Osteoblast (primary cell): ENCODE measurements around the gene PMFBP1. TPM values are rescaled to one million over a fixed set of nuclear protein-coding genes. Genes with fewer than 3 reads are reported as not detected.
A peak's percentile ranks its signal among the peaks of the same experiment; 100 is the strongest.

Experiments
- DNase-seq: peaks from one replicate; pipeline ENCODE4 v3.0.0; 2011; ENCODE audit warnings: low spot score, mixed read lengths; ENCODE audit not compliant: insufficient read length; ENCODE audit errors: missing footprints
- H2AFZ ChIP-seq: 2 replicates; pipeline ENCODE4 v1.6.0; 2011; ENCODE audit warnings: mild to moderate bottlenecking, low read length
- H3K27ac ChIP-seq: 2 replicates; pipeline ENCODE4 v1.5.1; 2011; ENCODE audit warnings: mild to moderate bottlenecking, low read depth, low read length, moderate library complexity
- H3K27me3 ChIP-seq: 2 replicates; pipeline ENCODE4 v1.6.0; 2012; ENCODE audit warnings: mild to moderate bottlenecking, control low read depth, inconsistent platforms, low read length, moderate library complexity; ENCODE audit not compliant: insufficient read depth
- H3K36me3 ChIP-seq: 2 replicates; pipeline ENCODE4 v1.5.1; 2011; ENCODE audit warnings: mild to moderate bottlenecking, low read length, control low read depth, moderate library complexity; ENCODE audit not compliant: insufficient read depth
- H3K4me1 ChIP-seq: 2 replicates; pipeline ENCODE4 v1.5.1; 2011; ENCODE audit warnings: mild to moderate bottlenecking, low read length, control low read depth, moderate library complexity; ENCODE audit not compliant: insufficient read depth
- H3K4me2 ChIP-seq: 2 replicates; pipeline ENCODE4 v1.6.0; 2011; ENCODE audit warnings: mild to moderate bottlenecking, low read length; ENCODE audit not compliant: insufficient read depth
- H3K4me3 ChIP-seq: fragments of 200-600 bp; sonication (generic); 3 replicates; pipeline ENCODE4 v1.5.1; 2012; ENCODE audit warnings: mild to moderate bottlenecking, low read length, inconsistent platforms; ENCODE audit not compliant: insufficient read depth
- H3K79me2 ChIP-seq: 2 replicates; pipeline ENCODE4 v1.6.0; 2012; ENCODE audit warnings: mild to moderate bottlenecking, low read length, control low read depth, inconsistent platforms; ENCODE audit not compliant: insufficient read depth
- H3K9me3 ChIP-seq: 2 replicates; pipeline ENCODE4 v1.5.1; 2011; ENCODE audit warnings: low read depth, low read length, control low read depth
- H4K20me1 ChIP-seq: 2 replicates; pipeline ENCODE4 v1.6.0; 2012; ENCODE audit warnings: mild to moderate bottlenecking, low read length, control low read depth; ENCODE audit not compliant: insufficient read depth
- total RNA-seq: library from RNA; depleted of rRNA; stranded (reverse); fragments of >200 nt; gene quantifications from 2 replicates; pipeline ENCODE4 v1.2.3, GENCODE V29; 2012
- TF ChIP-seq, protein P1 (sequence below): IDR thresholded peaks from 2 replicates; pipeline ENCODE4 v1.5.1; 2011; ENCODE audit warnings: mild to moderate bottlenecking, low read depth, low read length, moderate library complexity; ENCODE audit errors: extremely low read depth

The PMFBP1 gene, protein sequence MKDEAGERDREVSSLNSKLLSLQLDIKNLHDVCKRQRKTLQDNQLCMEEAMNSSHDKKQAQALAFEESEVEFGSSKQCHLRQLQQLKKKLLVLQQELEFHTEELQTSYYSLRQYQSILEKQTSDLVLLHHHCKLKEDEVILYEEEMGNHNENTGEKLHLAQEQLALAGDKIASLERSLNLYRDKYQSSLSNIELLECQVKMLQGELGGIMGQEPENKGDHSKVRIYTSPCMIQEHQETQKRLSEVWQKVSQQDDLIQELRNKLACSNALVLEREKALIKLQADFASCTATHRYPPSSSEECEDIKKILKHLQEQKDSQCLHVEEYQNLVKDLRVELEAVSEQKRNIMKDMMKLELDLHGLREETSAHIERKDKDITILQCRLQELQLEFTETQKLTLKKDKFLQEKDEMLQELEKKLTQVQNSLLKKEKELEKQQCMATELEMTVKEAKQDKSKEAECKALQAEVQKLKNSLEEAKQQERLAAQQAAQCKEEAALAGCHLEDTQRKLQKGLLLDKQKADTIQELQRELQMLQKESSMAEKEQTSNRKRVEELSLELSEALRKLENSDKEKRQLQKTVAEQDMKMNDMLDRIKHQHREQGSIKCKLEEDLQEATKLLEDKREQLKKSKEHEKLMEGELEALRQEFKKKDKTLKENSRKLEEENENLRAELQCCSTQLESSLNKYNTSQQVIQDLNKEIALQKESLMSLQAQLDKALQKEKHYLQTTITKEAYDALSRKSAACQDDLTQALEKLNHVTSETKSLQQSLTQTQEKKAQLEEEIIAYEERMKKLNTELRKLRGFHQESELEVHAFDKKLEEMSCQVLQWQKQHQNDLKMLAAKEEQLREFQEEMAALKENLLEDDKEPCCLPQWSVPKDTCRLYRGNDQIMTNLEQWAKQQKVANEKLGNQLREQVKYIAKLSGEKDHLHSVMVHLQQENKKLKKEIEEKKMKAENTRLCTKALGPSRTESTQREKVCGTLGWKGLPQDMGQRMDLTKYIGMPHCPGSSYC
- total RNA-seq: under 0.01 and 0.59 TPM in 2 replicates

DNA sequence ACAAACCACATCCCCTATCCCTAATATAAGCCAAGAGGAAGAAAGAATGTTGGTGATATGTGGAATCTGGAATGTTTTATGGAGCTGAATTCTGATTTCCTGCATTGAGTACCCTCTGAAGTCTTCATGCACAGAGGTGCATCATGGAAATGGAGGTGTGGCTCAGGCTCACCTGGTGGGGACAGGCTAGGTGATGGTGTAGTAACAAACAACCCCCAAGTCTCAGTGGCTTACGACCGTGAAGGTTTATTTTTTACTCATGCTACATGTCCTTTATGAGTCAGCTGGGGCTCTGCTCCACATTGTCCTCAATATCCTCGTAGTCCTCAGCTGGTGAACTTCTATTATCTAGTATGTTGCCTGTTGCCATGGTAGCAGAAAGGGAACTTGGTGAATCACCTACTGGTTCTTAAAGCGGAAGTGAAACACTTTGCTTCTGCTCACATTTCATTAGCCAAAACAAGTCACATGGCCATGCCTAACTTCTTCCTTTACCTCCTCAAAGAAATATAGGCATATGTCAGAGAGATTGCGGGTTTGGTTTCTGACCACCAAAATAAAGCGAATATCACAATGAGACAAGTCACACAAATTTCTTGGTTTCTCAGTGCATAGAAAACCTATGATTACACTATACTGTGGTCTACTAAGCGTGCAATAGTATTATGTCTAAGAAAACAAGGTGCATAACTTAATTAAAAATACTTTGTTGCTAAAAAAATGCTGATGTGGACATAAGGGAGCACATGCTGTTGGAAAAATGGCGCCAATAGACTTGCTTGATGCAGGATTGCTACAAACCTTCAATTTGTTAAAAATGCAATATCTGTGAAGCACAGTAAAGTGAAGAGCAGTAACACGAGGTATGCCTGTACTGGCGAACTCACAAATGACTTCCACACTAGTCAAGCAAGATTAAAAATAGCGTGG, at the start of gene PMFBP1:
PMFBP1 (minus strand) TSS at position 51 of the 930 bp plus-strand sequence. CDS start 947 bp downstream, outside the sequence.
- Histone ChIP-seq H3K27ac (no peak within 1 kb of the TSS), H3K4me3 (no peak within 1 kb of the TSS), H3K9me3 (no peaks in the 10 kb centered on the region), H3K79me2 (no peaks in the 10 kb centered on the region), H3K36me3 (no peaks in the 10 kb centered on the region), H4K20me1 (no peaks in the 10 kb centered on the region), H3K27me3 (no peaks in the 10 kb centered on the region), H3K4me2 (no peak within 1 kb of the TSS), H2AFZ (no peak within 1 kb of the TSS), H3K4me1 (no peaks in the 10 kb centered on the region)
- TF ChIP-seq, protein P1, sequence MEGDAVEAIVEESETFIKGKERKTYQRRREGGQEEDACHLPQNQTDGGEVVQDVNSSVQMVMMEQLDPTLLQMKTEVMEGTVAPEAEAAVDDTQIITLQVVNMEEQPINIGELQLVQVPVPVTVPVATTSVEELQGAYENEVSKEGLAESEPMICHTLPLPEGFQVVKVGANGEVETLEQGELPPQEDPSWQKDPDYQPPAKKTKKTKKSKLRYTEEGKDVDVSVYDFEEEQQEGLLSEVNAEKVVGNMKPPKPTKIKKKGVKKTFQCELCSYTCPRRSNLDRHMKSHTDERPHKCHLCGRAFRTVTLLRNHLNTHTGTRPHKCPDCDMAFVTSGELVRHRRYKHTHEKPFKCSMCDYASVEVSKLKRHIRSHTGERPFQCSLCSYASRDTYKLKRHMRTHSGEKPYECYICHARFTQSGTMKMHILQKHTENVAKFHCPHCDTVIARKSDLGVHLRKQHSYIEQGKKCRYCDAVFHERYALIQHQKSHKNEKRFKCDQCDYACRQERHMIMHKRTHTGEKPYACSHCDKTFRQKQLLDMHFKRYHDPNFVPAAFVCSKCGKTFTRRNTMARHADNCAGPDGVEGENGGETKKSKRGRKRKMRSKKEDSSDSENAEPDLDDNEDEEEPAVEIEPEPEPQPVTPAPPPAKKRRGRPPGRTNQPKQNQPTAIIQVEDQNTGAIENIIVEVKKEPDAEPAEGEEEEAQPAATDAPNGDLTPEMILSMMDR: no peak
- DNase-seq: no peak

DNA sequence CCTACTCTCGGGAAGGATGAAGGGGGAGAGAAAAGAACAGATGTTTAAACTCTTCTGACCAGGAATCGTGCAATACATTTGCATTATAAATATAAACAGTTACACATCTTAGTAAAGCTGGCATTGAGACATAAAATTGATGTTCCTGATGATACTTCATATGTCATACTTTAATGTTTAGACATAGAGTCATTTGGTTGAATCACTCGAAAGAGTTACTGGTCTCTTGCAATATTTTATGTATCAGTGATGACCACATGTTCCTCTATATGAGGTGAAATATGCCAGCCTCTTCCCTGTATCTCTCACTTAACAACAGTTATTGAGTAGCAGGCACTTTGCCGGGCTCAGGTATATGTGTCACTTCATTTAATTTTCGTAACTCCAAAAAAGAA, 49.7 kb upstream of the PMFBP1 start:
- no peaks in the 10 kb centered on the region for H3K4me1 ChIP-seq
- no peak overlapping the region for H3K4me3 ChIP-seq
- H3K27me3 ChIP-seq: no peaks in the 10 kb centered on the region
- H3K27ac ChIP-seq: no peak overlapping the region
- no peaks in the 10 kb centered on the region for H3K79me2 ChIP-seq
- TF ChIP-seq, protein P1: no peak
- no peak overlapping the region for H2AFZ ChIP-seq
- no peaks in the 10 kb centered on the region for H3K9me3 ChIP-seq
- no peaks in the 10 kb centered on the region for H3K36me3 ChIP-seq
- DNase-seq: no peak
- H3K4me2 ChIP-seq: no peak overlapping the region
- no peaks in the 10 kb centered on the region for H4K20me1 ChIP-seq

DNA sequence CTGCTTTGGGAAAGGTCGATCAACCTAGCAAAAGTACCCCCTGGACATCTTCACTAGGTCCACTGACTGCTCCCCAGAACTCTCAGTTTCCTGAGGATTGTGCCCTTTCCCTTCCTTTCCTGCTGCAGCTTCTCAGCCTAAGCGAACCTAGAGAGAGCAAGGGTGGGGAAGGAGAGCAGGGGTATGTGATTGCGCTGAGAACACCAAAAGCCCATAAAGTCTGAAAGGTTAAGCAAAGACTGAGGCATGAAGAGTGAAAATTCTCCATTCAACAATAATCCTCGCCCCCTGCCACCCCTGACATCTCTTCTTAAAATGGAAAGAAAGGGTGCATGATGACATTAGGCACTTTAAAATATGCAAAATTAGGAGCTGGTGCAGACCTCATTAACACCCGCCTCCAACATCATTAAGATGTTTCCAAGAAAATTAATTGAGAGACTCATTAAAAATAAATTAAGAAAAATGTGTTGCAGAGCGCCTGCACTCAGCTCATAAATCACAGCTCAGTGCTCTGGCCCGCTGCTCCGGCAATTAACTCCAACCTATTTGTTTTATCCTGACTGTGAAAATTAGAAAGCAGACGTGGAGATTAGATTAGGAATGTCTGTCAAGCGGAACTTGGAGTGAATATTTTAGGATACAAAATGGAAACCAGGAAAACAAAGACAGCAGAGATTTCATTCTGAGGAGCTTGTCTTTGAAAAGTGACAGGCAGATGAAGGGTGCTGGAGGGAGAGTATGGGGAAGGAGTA, 49.1 kb upstream of the PMFBP1 start:
- Histone ChIP-seq H3K27me3 (no peaks in the 10 kb centered on the region), H3K4me2 (no peak overlapping the region), H3K4me3 (no peak overlapping the region), H3K79me2 (no peaks in the 10 kb centered on the region), H4K20me1 (no peaks in the 10 kb centered on the region), H3K9me3 (no peaks in the 10 kb centered on the region), H3K27ac (no peak overlapping the region), H3K36me3 (no peaks in the 10 kb centered on the region), H3K4me1 (no peaks in the 10 kb centered on the region), H2AFZ (no peak overlapping the region)
- peak; percentile 27 for DNase-seq
- TF ChIP-seq, protein P1: no peak
